ENCODE results near the gene CFAP206.

Gene CFAP206

DNA sequence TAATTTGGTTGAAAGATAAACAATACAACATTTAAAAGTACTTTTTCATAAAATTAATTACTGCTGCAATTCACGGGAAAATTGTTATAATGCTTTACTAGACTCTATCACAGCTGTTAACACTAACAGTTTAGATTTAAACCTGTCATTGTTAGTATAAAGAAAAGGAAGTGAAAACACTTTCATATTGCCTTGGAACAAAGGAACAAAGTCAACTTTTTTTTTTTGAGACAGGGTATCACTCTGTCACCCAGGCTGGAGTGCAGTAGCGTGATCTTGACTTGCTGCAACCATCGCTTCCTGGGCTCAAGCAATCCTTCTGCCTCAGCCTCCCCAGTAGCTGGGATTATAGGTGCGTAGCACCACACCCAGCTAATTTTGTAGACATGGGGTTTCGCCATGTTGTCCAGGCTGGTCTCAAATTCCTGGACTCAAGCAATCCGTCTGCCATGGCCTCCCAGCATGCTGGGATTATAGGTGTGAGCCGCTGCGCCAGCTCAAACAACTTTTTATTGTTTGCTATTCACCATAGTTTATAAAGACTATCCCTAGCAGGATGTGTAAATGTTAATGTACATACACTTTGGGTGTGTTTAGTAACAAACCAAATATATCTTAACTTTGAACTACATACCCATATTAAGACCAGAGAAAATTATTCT lies 87.1 kb downstream of the CFAP206 start:
- peaks cover 0 to 21% of the 10 kb centered on the region in 2 experiments; a peak in 2 of 3 replicates for H3K36me3 ChIP-seq (ENCODE audit: control insufficient read depth in 2 of 2, insufficient read depth in 1 of 2, low read length in 2 of 2)
- POLR2A ChIA-PET = interaction anchor here (0.7 kb wide), 1 partner anchor 1817 kb away, joined by 3 read pairs; no protein-coding TSS in a partner anchor
- no peak overlapping the region for H3K4me3 ChIP-seq (ENCODE audit: low read depth, low read length)
- no peak overlapping the region for H3K27ac ChIP-seq (ENCODE audit: extremely low read depth, low read depth, low read length)
- no peak for TF ChIP-seq ZNF23 (tag by site-specific recombination; IDR thresholded peaks at IDR 0.05; ENCODE audit: borderline replicate concordance)
- no peaks in the 10 kb centered on the region for H3K4me1 ChIP-seq (ENCODE audit: control insufficient read depth, insufficient read depth, low read length)
- CTCF ChIA-PET = interaction anchor here (0.6 kb wide), 1 partner anchor 324 kb away, joined by 3 read pairs; no protein-coding TSS in a partner anchor
- no peaks in the 10 kb centered on the region for H3K9me3 ChIP-seq (ENCODE audit: control insufficient read depth, insufficient read depth, low read depth, low read length)

DNA sequence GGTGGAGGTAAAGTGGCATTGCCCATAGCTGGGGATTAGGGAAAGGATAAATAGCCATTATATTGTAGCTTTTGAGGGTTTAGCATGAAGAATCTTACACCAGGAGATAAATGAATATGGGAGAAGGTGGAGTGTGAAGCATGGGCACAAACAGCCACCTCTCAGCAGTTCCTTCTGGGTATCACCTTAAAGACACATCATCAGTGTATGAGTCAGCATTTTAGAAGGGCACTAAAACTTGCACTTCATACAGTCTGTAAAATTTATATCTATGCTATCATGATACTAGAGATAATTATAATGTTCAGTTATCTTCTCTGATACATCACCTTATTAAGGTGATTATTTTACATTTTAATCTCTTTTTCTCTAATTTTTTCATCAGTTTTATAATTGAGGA lies 90.3 kb downstream of the CFAP206 start:
- Histone ChIP-seq H3K4me1 (ENCODE audit: control insufficient read depth, insufficient read depth, low read length) (no peaks in the 10 kb centered on the region), H3K27ac (ENCODE audit: extremely low read depth, low read depth, low read length) (no peak overlapping the region), H3K9me3 (ENCODE audit: control insufficient read depth, insufficient read depth, low read depth, low read length) (no peaks in the 10 kb centered on the region), H3K4me3 (ENCODE audit: low read depth, low read length) (no peak overlapping the region), H3K36me3 (ENCODE audit: control insufficient read depth in 2 of 2, insufficient read depth in 1 of 2, low read length in 2 of 2) (peaks cover 0 to 32% of the 10 kb centered on the region in 2 experiments; a peak in 2 of 3 replicates)
- TF ChIP-seq ZNF776 (tag by site-specific recombination; IDR thresholded peaks at IDR 0.05; ENCODE audit: borderline replicate concordance) = no peak
- TF ChIP-seq REPIN1 (tag by site-specific recombination; IDR thresholded peaks at IDR 0.05; ENCODE audit: low read depth) = no peak
- no peak for TF ChIP-seq ZNF404 (tag by site-specific recombination; IDR thresholded peaks at IDR 0.05)
- TF ChIP-seq, protein P1, sequence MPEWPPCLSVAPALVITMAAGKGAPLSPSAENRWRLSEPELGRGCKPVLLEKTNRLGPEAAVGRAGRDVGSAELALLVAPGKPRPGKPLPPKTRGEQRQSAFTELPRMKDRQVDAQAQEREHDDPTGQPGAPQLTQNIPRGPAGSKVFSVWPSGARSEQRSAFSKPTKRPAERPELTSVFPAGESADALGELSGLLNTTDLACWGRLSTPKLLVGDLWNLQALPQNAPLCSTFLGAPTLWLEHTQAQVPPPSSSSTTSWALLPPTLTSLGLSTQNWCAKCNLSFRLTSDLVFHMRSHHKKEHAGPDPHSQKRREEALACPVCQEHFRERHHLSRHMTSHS (tag by site-specific recombination; IDR thresholded peaks at IDR 0.05) = no peak
- CTCF ChIA-PET = no interaction called here
- POLR2A ChIA-PET = no interaction called here

DNA sequence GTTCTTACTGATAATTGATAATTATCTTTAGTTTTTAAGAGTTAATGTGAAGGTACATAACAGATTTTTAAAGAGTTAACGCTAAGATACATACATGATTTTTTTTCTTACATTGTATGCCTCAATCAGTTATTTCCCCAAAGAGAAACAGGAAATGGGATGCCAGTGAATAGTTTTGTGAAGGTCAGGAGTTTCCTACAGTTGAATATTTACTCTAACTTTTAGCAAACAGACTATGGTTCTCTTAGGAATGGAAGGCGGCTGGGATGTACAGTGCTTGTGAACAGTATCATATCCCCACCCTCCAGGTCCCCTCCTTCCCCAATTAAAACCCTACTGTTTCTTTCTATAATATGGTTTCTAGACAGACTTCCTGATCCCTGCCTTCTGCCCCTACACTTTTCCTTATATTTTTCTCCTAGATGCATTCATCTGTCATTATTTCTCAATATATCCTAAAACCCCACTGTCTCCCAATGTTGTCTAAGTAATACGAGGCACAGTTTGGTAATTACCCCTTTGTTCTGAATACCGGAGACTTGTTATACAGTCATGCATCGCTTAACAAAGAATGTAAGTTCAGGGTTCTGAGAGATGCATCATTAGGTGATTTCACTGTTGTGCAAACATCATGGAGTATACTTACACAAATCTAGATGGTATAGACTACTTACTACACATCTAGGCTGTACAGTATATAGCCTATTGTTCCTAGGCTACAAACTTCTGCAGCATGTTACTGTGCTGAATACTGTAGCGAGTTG lies 94.2 kb downstream of the CFAP206 start:
- POLR2A ChIA-PET = interaction anchor here (0.5 kb wide), 1 partner anchor 20 kb away, joined by 4 read pairs; no protein-coding TSS in a partner anchor

DNA sequence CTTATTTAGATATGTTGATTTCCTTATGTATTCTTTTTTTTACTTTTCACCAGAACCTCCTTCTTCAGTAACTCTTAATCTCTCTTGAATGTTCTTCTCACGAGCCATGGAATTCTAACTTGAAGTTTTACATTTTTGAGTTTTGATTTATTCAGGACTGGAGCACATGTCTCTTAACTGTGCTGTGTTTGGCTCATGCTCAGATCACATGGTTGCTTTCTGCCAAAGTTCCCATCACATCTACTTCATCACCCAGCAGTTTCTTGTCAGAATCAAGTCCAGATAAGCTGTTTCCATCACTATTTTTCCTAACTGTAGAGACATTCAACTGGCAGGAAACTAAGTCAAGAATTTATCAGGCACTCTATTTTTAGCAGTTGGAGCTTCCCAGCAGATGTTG lies 96.7 kb downstream of the CFAP206 start:
- ChIA-PET CTCF (interaction anchor here (0.6 to 0.7 kb wide), 3 partner anchors 9 to 425 kb away, joined by 3 to 6 read pairs (median 4); no protein-coding TSS in a partner anchor), POLR2A (no interaction called here)
- Histone ChIP-seq H3K27ac (ENCODE audit: extremely low read depth, low read depth, low read length) (no peak overlapping the region), H3K4me1 (ENCODE audit: control insufficient read depth, insufficient read depth, low read length) (no peaks in the 10 kb centered on the region), H3K36me3 (ENCODE audit: control insufficient read depth in 2 of 2, insufficient read depth in 1 of 2, low read length in 2 of 2) (peaks cover 15 to 79% of the 10 kb centered on the region in 2 experiments; a peak in 2 of 3 replicates), H3K4me3 (ENCODE audit: low read depth, low read length) (no peak overlapping the region), H3K9me3 (ENCODE audit: control insufficient read depth, insufficient read depth, low read depth, low read length) (no peaks in the 10 kb centered on the region)
- TF ChIP-seq ZNF660 (tag by site-specific recombination; IDR thresholded peaks at IDR 0.05) = no peak
- TF ChIP-seq, protein P2, sequence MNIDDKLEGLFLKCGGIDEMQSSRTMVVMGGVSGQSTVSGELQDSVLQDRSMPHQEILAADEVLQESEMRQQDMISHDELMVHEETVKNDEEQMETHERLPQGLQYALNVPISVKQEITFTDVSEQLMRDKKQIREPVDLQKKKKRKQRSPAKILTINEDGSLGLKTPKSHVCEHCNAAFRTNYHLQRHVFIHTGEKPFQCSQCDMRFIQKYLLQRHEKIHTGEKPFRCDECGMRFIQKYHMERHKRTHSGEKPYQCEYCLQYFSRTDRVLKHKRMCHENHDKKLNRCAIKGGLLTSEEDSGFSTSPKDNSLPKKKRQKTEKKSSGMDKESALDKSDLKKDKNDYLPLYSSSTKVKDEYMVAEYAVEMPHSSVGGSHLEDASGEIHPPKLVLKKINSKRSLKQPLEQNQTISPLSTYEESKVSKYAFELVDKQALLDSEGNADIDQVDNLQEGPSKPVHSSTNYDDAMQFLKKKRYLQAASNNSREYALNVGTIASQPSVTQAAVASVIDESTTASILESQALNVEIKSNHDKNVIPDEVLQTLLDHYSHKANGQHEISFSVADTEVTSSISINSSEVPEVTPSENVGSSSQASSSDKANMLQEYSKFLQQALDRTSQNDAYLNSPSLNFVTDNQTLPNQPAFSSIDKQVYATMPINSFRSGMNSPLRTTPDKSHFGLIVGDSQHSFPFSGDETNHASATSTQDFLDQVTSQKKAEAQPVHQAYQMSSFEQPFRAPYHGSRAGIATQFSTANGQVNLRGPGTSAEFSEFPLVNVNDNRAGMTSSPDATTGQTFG (tag by site-specific recombination; IDR thresholded peaks at IDR 0.05; ENCODE audit: borderline replicate concordance) = no peak
- no peak for TF ChIP-seq ZNF558 (tag by site-specific recombination; IDR thresholded peaks at IDR 0.05)
- TF ChIP-seq ZFP37 (tag by site-specific recombination; IDR thresholded peaks at IDR 0.05) = no peak
- TF ChIP-seq, protein P3, sequence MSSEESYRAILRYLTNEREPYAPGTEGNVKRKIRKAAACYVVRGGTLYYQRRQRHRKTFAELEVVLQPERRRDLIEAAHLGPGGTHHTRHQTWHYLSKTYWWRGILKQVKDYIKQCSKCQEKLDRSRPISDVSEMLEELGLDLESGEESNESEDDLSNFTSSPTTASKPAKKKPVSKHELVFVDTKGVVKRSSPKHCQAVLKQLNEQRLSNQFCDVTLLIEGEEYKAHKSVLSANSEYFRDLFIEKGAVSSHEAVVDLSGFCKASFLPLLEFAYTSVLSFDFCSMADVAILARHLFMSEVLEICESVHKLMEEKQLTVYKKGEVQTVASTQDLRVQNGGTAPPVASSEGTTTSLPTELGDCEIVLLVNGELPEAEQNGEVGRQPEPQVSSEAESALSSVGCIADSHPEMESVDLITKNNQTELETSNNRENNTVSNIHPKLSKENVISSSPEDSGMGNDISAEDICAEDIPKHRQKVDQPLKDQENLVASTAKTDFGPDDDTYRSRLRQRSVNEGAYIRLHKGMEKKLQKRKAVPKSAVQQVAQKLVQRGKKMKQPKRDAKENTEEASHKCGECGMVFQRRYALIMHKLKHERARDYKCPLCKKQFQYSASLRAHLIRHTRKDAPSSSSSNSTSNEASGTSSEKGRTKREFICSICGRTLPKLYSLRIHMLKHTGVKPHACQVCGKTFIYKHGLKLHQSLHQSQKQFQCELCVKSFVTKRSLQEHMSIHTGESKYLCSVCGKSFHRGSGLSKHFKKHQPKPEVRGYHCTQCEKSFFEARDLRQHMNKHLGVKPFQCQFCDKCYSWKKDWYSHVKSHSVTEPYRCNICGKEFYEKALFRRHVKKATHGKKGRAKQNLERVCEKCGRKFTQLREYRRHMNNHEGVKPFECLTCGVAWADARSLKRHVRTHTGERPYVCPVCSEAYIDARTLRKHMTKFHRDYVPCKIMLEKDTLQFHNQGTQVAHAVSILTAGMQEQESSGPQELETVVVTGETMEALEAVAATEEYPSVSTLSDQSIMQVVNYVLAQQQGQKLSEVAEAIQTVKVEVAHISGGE (tag by site-specific recombination; conservative IDR thresholded peaks at IDR 0.05; ENCODE audit: low read depth) = no peak
- TF ChIP-seq ZNF529 (tag by site-specific recombination; IDR thresholded peaks at IDR 0.05; ENCODE audit: insufficient replicate concordance) = no peak

More for the DNA sequence above, 94.2 kb downstream of the CFAP206 start:
- H3K9me3 ChIP-seq (ENCODE audit: control insufficient read depth, insufficient read depth, low read depth, low read length) = no peaks in the 10 kb centered on the region
- TF ChIP-seq WT1 (tag by site-specific recombination; IDR thresholded peaks at IDR 0.05) = no peak
- TF ChIP-seq ZNF843 (tag by site-specific recombination; IDR thresholded peaks at IDR 0.05) = no peak
- TF ChIP-seq BCL11B (tag by site-specific recombination; IDR thresholded peaks at IDR 0.05; ENCODE audit: low read depth) = no peak
- TF ChIP-seq ZNF248 (tag by site-specific recombination; IDR thresholded peaks at IDR 0.05) = no peak
- no peak for TF ChIP-seq SETDB1 (IDR thresholded peaks at IDR 0.05; ENCODE audit: insufficient read length, low read length)
- no peak for TF ChIP-seq SP3 (tag by site-specific recombination; IDR thresholded peaks at IDR 0.05)
- no peak for TF ChIP-seq ZNF510 (tag by site-specific recombination; IDR thresholded peaks at IDR 0.05; ENCODE audit: insufficient replicate concordance)
- TF ChIP-seq OVOL3 (tag by site-specific recombination; IDR thresholded peaks at IDR 0.05) = no peak
- TF ChIP-seq ZNF555 (tag by site-specific recombination; conservative IDR thresholded peaks at IDR 0.05) = no peak
- TF ChIP-seq ZNF426 (tag by site-specific recombination; IDR thresholded peaks at IDR 0.05) = no peak
- TF ChIP-seq, protein P4, sequence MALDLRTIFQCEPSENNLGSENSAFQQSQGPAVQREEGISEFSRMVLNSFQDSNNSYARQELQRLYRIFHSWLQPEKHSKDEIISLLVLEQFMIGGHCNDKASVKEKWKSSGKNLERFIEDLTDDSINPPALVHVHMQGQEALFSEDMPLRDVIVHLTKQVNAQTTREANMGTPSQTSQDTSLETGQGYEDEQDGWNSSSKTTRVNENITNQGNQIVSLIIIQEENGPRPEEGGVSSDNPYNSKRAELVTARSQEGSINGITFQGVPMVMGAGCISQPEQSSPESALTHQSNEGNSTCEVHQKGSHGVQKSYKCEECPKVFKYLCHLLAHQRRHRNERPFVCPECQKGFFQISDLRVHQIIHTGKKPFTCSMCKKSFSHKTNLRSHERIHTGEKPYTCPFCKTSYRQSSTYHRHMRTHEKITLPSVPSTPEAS (tag by site-specific recombination; IDR thresholded peaks at IDR 0.05) = no peak
- TF ChIP-seq ZNF391 (tag by site-specific recombination; IDR thresholded peaks at IDR 0.05; ENCODE audit: borderline replicate concordance, low read depth) = no peak
- no peak for TF ChIP-seq SCRT1 (tag by site-specific recombination; IDR thresholded peaks at IDR 0.05; ENCODE audit: borderline replicate concordance)
- H3K4me3 ChIP-seq (ENCODE audit: low read depth, low read length) = no peak overlapping the region
- CTCF ChIA-PET = interaction anchor here (1.0 kb wide), 1 partner anchor 423 kb away, joined by 3 read pairs; no protein-coding TSS in a partner anchor
- H3K36me3 ChIP-seq (ENCODE audit: control insufficient read depth in 2 of 2, insufficient read depth in 1 of 2, low read length in 2 of 2) = peaks cover 2 to 58% of the 10 kb centered on the region in 2 experiments; a peak in 2 of 3 replicates
- H3K27ac ChIP-seq (ENCODE audit: extremely low read depth, low read depth, low read length) = no peak overlapping the region
- H3K4me1 ChIP-seq (ENCODE audit: control insufficient read depth, insufficient read depth, low read length) = no peaks in the 10 kb centered on the region

Data from HEK293 (cell line).